ENCODE measurements around the gene AFTPH. TPM values are rescaled to one million over a fixed set of nuclear protein-coding genes. Genes with fewer than 3 reads are reported as not detected.

AFTPH gene
- total RNA-seq, 1 experiment from 2014 or later: 14.9 TPM

DNA sequence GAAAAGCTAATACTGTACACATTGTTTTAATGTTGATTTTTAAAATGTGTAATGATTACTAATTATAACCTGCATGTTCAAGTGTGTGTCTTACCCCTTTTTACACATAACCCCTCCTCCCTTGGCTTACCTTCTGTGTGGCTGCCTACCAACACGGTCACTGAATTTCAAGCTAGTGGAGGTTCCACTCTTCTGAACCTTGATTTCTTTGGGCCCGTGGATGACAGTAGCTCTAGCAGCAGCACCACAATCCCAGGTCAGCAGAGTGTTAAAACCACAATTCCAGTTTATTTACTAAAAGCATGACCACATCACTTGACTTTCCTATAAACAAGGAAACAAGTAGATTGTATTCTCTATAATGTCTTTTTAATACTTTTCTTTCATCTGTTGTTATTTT, 56.9 kb downstream of the AFTPH start:
- H3K4me1 Mint-ChIP-seq: no peaks in the 10 kb centered on the region
- CTCF ChIA-PET: interaction anchor here (2.6 kb wide), 1 partner anchor 27 kb away, joined by 8 read pairs; no protein-coding TSS in a partner anchor
- H3K27ac Mint-ChIP-seq: no peak overlapping the region
- H3K4me3 Mint-ChIP-seq: no peak overlapping the region
- H3K27me3 Mint-ChIP-seq (ENCODE audit: low read depth): no peaks in the 10 kb centered on the region
- ATAC-seq: no peak
- H3K36me3 Mint-ChIP-seq: peaks cover 13% of the 10 kb centered on the region; the same call in 1 of the 2 replicates
- POLR2A ChIA-PET: no interaction called here
- no peaks in the 10 kb centered on the region for H3K9me3 Mint-ChIP-seq
- no peak for DNase-seq (ENCODE audit: low spot score)
- no peak for TF ChIP-seq SMAD3 (CRISPR knock-in tag; IDR thresholded peaks at IDR 0.05; ENCODE audit: borderline replicate concordance)

DNA sequence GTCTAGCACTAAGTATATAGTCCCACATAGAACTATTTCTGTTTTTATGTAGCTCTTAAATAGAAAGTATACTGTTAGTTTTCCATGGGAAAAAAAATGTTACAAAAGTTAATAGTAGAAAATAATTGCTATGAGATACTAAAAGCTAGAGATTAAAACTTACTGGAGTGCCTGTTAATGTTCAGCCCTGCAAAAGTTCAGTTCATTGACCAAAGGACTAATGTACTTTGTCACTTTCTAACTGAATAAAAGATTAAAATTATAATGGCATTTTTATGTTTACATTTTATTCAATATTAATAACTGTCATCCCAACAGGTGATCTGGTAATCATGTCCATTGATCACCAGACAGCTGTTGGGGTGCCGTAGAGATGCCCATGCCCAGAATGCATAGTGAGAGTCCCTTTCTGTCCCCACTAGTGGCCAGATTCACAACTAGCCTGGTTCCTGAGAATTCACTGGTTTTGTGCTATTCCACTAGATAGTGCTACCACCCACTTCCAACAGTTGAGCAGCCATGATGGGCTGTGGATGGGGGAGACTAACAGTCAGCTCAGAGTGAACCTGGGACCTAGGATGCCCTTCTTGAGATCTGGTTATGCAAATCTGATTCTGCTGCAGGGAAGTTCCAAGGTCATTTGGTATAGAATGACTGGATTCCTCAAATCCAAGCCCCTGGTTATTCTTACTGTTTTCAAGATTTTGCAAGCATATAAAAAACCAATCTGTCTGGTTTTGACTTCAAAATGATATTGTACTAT, 57.8 kb downstream of the AFTPH start:
- Mint-ChIP-seq H3K27me3 (ENCODE audit: low read depth) (no peaks in the 10 kb centered on the region), H3K9me3 (no peaks in the 10 kb centered on the region), H3K27ac (no peak overlapping the region), H3K4me3 (no peak overlapping the region), H3K4me1 (no peaks in the 10 kb centered on the region), H3K36me3 (peaks cover 10% of the 10 kb centered on the region; the same call in 1 of the 2 replicates)
- ChIA-PET CTCF (interaction anchor here (0.5 to 2.9 kb wide), 5 partner anchors 11 to 251 kb away, joined by 4 to 8 read pairs (median 7); no protein-coding TSS in a partner anchor), POLR2A (no interaction called here)
- DNase-seq (ENCODE audit: low spot score) (no peak), ATAC-seq (no peak)
- TF ChIP-seq ATF1 (CRISPR knock-in tag; IDR thresholded peaks at IDR 0.05) (no peak), NFE2L1 (CRISPR knock-in tag; IDR thresholded peaks at IDR 0.05) (no peak), CREM (CRISPR knock-in tag; IDR thresholded peaks at IDR 0.05) (no peak), ZNF317 (CRISPR knock-in tag; IDR thresholded peaks at IDR 0.05; ENCODE audit: borderline replicate concordance, low read depth) (no peak), TP53 (CRISPR knock-in tag; IDR thresholded peaks at IDR 0.05) (no peak), FOXJ3 (CRISPR knock-in tag; IDR thresholded peaks at IDR 0.05; ENCODE audit: borderline replicate concordance) (no peak), OVOL2 (CRISPR knock-in tag; IDR thresholded peaks at IDR 0.05; ENCODE audit: borderline replicate concordance) (no peak), ZNF671 (CRISPR knock-in tag; IDR thresholded peaks at IDR 0.05) (no peak), PRRX2 (CRISPR knock-in tag; IDR thresholded peaks at IDR 0.05) (no peak)
- TF ChIP-seq, protein P1, sequence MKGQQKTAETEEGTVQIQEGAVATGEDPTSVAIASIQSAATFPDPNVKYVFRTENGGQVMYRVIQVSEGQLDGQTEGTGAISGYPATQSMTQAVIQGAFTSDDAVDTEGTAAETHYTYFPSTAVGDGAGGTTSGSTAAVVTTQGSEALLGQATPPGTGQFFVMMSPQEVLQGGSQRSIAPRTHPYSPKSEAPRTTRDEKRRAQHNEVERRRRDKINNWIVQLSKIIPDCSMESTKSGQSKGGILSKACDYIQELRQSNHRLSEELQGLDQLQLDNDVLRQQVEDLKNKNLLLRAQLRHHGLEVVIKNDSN (CRISPR knock-in tag; IDR thresholded peaks at IDR 0.05): no peak
- TF ChIP-seq, protein P2, sequence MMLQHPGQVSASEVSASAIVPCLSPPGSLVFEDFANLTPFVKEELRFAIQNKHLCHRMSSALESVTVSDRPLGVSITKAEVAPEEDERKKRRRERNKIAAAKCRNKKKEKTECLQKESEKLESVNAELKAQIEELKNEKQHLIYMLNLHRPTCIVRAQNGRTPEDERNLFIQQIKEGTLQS (CRISPR knock-in tag; conservative IDR thresholded peaks at IDR 0.05): no peak
- TF ChIP-seq, protein P3, sequence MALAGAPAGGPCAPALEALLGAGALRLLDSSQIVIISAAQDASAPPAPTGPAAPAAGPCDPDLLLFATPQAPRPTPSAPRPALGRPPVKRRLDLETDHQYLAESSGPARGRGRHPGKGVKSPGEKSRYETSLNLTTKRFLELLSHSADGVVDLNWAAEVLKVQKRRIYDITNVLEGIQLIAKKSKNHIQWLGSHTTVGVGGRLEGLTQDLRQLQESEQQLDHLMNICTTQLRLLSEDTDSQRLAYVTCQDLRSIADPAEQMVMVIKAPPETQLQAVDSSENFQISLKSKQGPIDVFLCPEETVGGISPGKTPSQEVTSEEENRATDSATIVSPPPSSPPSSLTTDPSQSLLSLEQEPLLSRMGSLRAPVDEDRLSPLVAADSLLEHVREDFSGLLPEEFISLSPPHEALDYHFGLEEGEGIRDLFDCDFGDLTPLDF (CRISPR knock-in tag; IDR thresholded peaks at IDR 0.05): no peak
- TF ChIP-seq, protein P4, sequence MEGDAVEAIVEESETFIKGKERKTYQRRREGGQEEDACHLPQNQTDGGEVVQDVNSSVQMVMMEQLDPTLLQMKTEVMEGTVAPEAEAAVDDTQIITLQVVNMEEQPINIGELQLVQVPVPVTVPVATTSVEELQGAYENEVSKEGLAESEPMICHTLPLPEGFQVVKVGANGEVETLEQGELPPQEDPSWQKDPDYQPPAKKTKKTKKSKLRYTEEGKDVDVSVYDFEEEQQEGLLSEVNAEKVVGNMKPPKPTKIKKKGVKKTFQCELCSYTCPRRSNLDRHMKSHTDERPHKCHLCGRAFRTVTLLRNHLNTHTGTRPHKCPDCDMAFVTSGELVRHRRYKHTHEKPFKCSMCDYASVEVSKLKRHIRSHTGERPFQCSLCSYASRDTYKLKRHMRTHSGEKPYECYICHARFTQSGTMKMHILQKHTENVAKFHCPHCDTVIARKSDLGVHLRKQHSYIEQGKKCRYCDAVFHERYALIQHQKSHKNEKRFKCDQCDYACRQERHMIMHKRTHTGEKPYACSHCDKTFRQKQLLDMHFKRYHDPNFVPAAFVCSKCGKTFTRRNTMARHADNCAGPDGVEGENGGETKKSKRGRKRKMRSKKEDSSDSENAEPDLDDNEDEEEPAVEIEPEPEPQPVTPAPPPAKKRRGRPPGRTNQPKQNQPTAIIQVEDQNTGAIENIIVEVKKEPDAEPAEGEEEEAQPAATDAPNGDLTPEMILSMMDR (IDR thresholded peaks at IDR 0.05): no peak

DNA sequence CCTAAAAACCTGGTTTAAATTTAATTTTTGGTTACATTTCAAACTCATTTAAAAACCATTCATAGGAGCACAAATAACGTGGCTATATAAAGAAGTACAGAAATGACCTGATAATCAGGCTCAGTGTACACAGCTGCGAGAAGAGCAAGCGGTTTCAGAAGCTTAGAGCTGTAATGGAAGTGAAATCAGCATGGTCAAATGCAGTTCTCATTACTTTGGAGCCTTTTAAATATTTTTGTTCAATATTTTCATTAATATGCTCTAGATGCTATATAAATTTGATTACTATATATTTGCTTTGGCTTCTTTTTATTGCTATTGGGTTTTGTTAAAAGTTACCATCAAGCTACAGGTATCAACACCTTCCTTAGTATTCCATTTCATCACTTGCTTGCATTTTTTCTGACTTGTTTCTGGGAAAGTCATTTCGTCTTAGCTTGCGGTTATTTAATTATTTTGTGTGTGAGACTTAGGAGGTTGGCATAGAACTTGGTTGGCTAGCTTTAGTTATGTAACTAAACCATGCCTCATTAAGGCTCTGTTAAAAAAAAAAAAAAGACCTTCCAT, 58.7 kb downstream of the AFTPH start:
- no peak overlapping the region for H3K4me3 Mint-ChIP-seq
- POLR2A ChIA-PET: no interaction called here
- H3K9me3 Mint-ChIP-seq: no peaks in the 10 kb centered on the region
- H3K4me1 Mint-ChIP-seq: no peaks in the 10 kb centered on the region
- TF ChIP-seq IRF2 (CRISPR knock-in tag; IDR thresholded peaks at IDR 0.05; ENCODE audit: borderline replicate concordance, low read depth): no peak
- CTCF ChIA-PET: interaction anchor here (0.6 to 2.9 kb wide), 6 partner anchors 17 to 252 kb away, joined by 3 to 8 read pairs (median 6); no protein-coding TSS in a partner anchor
- ATAC-seq (no peak), DNase-seq (ENCODE audit: low spot score) (no peak)
- no peaks in the 10 kb centered on the region for H3K27me3 Mint-ChIP-seq (ENCODE audit: low read depth)
- H3K36me3 Mint-ChIP-seq: peaks cover 5% of the 10 kb centered on the region; the same call in 1 of the 2 replicates
- H3K27ac Mint-ChIP-seq: no peak overlapping the region
